MM.1S (cell line): ENCODE measurements around the gene FHIT.

ENCODE experiments used
- DNase-seq: peaks from one replicate; pipeline ENCODE4 v3.0.0-alpha.2; 2015
- H2AFZ ChIP-seq: fragments of 300-600 bp; sonication (generic); 2 replicates; pipeline ENCODE4 v1.6.0; 2016; ENCODE audit warnings: antibody characterized with exemption, low read length
- H3F3A ChIP-seq: fragments of 300-600 bp; sonication (generic); 2 replicates; pipeline ENCODE4 v1.6.1; 2016; ENCODE audit warnings: mild to moderate bottlenecking, antibody characterized with exemption, low read length, moderate library complexity, mixed read lengths; ENCODE audit not compliant: insufficient read depth
- H3K27ac ChIP-seq: fragments of 300-600 bp; sonication (generic); 2 replicates; pipeline ENCODE4 v1.5.1; 2016; ENCODE audit warnings: mild to moderate bottlenecking, low read length
- H3K27me3 ChIP-seq: fragments of 300-600 bp; sonication (generic); replicated peaks from 2 replicates; pipeline ENCODE4 v1.6.0; 2016; ENCODE audit warnings: low read length; ENCODE audit not compliant: insufficient read depth
- H3K36me3 ChIP-seq: fragments of 300-600 bp; sonication (generic); replicated peaks from 2 replicates; pipeline ENCODE4 v1.6.1; 2016; ENCODE audit warnings: mild to moderate bottlenecking, low read length, mixed read lengths; ENCODE audit not compliant: insufficient read depth
- H3K4me1 ChIP-seq: fragments of 300-600 bp; sonication (generic); 2 replicates; pipeline ENCODE4 v1.6.1; 2016; ENCODE audit warnings: low read length, mixed read lengths
- H3K4me2 ChIP-seq: fragments of 300-600 bp; sonication (generic); 2 replicates; pipeline ENCODE4 v1.6.0; 2016; ENCODE audit warnings: low read depth, low read length
- H3K4me3 ChIP-seq: fragments of 300-600 bp; sonication (generic); 2 replicates; pipeline ENCODE4 v1.5.1; 2016; ENCODE audit warnings: low read length, mixed read lengths
- H3K79me2 ChIP-seq: fragments of 300-600 bp; sonication (generic); 2 replicates; pipeline ENCODE4 v1.6.1; 2016; ENCODE audit warnings: mixed run types, low read length, mixed read lengths
- H3K9ac ChIP-seq: fragments of 300-600 bp; sonication (generic); 2 replicates; pipeline ENCODE4 v1.6.1; 2016; ENCODE audit warnings: low read length, mixed read lengths
- H3K9me2 ChIP-seq: fragments of 300-600 bp; sonication (generic); replicated peaks from 2 replicates; pipeline ENCODE4 v1.6.1; 2016; ENCODE audit warnings: mild to moderate bottlenecking, low read length, mixed read lengths; ENCODE audit not compliant: insufficient read depth
- H3K9me3 ChIP-seq: fragments of 300-600 bp; sonication (generic); replicated peaks from 2 replicates; pipeline ENCODE4 v1.6.1; 2016; ENCODE audit warnings: mild to moderate bottlenecking, low read length, mixed read lengths; ENCODE audit not compliant: insufficient read depth
- H4K20me1 ChIP-seq: fragments of 300-600 bp; sonication (generic); 2 replicates; pipeline ENCODE4 v1.6.1; 2016; ENCODE audit warnings: mild to moderate bottlenecking, low read length, moderate library complexity, mixed read lengths; ENCODE audit not compliant: insufficient read depth
- EZH2 ChIP-seq: fragments of 300-600 bp; sonication (generic); optimal IDR thresholded peaks from 2 replicates; pipeline ENCODE3; 2017; ENCODE audit warnings: low read depth, mild to moderate bottlenecking, antibody characterized with exemption, low read length, mixed read lengths
- EZH2phosphoT487 ChIP-seq: fragments of 300-600 bp; sonication (generic); IDR thresholded peaks from 2 replicates; pipeline ENCODE4 v1.6.1; 2018; ENCODE audit warnings: antibody characterized with exemption, low read length
- TF ChIP-seq, protein P1 (sequence below): fragments of 300-600 bp; sonication (generic); IDR thresholded peaks from 2 replicates; pipeline ENCODE4 v1.5.1; 2016; ENCODE audit warnings: antibody characterized with exemption, low read length, mixed read lengths

Gene FHIT

DNA sequence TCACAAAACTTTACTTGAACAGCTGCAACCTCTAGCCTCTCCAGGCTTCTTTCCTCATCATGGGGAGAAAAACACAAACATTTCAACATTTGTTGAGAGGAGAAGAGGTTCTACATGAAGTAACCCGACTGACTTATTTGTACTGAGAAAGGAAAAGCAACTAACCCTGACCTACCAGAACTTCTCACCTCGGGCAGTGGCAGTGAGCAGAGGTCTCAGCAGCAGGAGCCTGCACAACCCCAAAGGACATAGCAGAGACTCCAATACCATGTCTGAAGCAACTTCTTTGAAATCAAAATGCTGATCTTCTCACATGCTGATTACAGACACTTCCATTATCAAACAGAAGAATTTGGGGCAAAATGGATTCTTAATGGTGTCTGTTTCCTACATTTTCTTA, 1115.8 kb downstream of the FHIT start:
- Histone ChIP-seq H3K9me2 (no peaks in the 10 kb centered on the region), H3K9ac (no peak overlapping the region), H3K4me2 (no peak overlapping the region), H3K27me3 (no peaks in the 10 kb centered on the region), H3K27ac (no peak overlapping the region), H3K4me3 (no peak overlapping the region), H3K36me3 (no peaks in the 10 kb centered on the region), H3K4me1 (no peaks in the 10 kb centered on the region), H2AFZ (no peak overlapping the region), H4K20me1 (no peaks in the 10 kb centered on the region), H3F3A (no peaks in the 10 kb centered on the region), H3K79me2 (no peaks in the 10 kb centered on the region), H3K9me3 (no peaks in the 10 kb centered on the region)
- TF ChIP-seq EZH2: no peak
- TF ChIP-seq, protein P1, sequence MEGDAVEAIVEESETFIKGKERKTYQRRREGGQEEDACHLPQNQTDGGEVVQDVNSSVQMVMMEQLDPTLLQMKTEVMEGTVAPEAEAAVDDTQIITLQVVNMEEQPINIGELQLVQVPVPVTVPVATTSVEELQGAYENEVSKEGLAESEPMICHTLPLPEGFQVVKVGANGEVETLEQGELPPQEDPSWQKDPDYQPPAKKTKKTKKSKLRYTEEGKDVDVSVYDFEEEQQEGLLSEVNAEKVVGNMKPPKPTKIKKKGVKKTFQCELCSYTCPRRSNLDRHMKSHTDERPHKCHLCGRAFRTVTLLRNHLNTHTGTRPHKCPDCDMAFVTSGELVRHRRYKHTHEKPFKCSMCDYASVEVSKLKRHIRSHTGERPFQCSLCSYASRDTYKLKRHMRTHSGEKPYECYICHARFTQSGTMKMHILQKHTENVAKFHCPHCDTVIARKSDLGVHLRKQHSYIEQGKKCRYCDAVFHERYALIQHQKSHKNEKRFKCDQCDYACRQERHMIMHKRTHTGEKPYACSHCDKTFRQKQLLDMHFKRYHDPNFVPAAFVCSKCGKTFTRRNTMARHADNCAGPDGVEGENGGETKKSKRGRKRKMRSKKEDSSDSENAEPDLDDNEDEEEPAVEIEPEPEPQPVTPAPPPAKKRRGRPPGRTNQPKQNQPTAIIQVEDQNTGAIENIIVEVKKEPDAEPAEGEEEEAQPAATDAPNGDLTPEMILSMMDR: no peak
- TF ChIP-seq EZH2phosphoT487: no peak
- DNase-seq: no peak

DNA sequence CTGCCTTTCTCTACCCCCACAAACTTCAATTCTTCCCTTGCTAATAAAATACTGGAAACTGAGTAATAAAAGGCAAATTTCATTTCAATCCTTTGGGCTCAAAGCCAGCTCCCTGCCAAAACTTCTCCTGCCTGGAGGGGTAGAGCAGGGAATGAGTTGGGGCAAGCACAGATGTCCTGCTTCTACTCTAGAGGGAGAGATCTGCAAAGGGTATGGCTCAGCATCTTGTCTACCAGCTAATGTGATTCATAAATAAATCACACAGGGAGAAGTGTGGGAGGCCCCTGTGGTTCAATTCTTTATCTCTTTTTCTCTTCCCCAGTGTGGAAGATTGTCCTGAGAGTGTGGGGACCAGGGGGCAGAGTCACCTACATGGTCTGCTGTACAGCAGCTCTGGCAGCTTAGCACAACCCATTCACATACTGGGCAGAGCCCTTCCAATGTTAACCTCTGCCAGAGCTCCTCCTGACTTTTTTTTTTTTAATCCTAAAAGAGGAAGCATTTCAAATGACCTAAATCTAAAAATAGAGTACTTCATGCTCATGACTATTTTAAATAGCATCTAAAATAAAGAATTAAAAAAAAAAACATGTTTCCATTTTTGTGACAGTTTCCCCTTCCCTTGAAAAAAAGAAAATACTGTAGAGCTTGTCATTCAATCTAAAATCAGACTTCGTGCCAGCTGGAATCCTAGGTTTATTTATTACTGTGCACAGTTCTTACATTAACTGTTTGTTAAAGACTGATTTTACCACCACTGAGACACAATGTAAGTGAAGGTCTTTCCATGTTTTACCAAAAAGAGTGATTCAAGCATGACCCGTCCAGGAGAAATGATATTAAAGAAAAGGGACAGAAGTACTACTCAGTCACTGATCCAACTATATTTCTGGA, 1117.7 kb downstream of the FHIT start:
- no peaks in the 10 kb centered on the region for H3K9me3 ChIP-seq
- no peak overlapping the region for H3K4me3 ChIP-seq
- H3K27ac ChIP-seq: no peak overlapping the region
- no peaks in the 10 kb centered on the region for H4K20me1 ChIP-seq
- H3K9ac ChIP-seq: no peak overlapping the region
- no peak overlapping the region for H2AFZ ChIP-seq
- H3K79me2 ChIP-seq: no peaks in the 10 kb centered on the region
- no peaks in the 10 kb centered on the region for H3F3A ChIP-seq
- no peaks in the 10 kb centered on the region for H3K27me3 ChIP-seq
- DNase-seq: no peak
- no peaks in the 10 kb centered on the region for H3K4me1 ChIP-seq
- no peak overlapping the region for H3K4me2 ChIP-seq
- H3K9me2 ChIP-seq: no peaks in the 10 kb centered on the region
- TF ChIP-seq EZH2phosphoT487: no peak
- TF ChIP-seq, protein P1: no peak
- no peak for TF ChIP-seq EZH2
- no peaks in the 10 kb centered on the region for H3K36me3 ChIP-seq

DNA sequence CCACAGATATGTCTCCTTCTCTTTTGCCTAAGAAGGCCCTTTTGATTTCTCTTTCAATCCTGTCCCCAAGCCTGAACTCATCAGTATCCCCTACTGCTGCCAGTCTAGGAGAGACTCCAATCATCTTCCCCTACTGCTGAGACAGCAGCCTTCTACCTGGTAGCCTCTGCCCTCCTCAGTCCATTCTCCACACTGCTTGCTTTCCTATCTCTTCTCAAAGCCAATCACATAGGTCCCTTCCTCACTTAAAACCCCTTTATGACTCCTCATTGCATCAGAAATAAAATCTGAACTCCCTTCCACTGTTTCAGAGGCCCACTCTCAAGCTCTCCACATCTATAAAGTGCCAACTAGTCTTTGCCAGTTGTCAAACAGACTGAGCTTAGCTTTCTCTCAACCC, 1119.6 kb downstream of the FHIT start:
- H4K20me1 ChIP-seq: no peaks in the 10 kb centered on the region
- TF ChIP-seq, protein P1: no peak
- TF ChIP-seq EZH2 (no peak), EZH2phosphoT487 (no peak)
- no peak overlapping the region for H3K27ac ChIP-seq
- H3K4me1 ChIP-seq: no peaks in the 10 kb centered on the region
- H3K9ac ChIP-seq: no peak overlapping the region
- no peaks in the 10 kb centered on the region for H3K79me2 ChIP-seq
- no peak overlapping the region for H3K4me2 ChIP-seq
- no peaks in the 10 kb centered on the region for H3K9me2 ChIP-seq
- H3K9me3 ChIP-seq: no peaks in the 10 kb centered on the region
- no peak overlapping the region for H3K4me3 ChIP-seq
- no peaks in the 10 kb centered on the region for H3F3A ChIP-seq
- no peaks in the 10 kb centered on the region for H3K36me3 ChIP-seq
- no peaks in the 10 kb centered on the region for H3K27me3 ChIP-seq
- DNase-seq: no peak
- H2AFZ ChIP-seq: no peak overlapping the region
